ENCODE data around the gene CYTH1. TPM values are rescaled to one million over a fixed set of nuclear protein-coding genes. Genes with fewer than 3 reads are reported as not detected.

The CYTH1 gene
- polyA plus RNA-seq, 4 donors = 37.6 to 46.3 (median 38.9) TPM

DNA sequence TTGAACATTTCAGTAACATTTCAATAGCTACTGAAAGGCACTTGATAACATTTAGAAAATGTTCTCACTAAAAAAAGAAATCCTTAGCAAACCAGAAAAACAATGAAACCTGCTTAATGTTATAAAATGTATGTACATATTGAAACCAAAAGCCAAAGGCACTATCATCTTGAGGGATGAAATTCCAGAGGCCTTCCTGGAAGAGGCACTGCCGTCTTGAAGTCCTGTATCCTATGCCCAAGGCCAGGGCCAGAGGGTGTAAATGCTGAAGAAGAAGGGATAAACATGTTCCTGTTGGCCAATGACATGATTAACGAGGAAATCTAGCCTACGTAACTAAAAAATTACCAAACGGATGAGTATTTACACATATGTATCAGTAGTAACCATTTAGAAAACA, 147.9 kb downstream of the CYTH1 start:
- no peak for FAIRE-seq
- H3K36me3 ChIP-seq (ENCODE audit: control insufficient read depth in 3 of 3, insufficient read depth in 2 of 3, low read depth in 1 of 3, low read length in 3 of 3) = no peaks in the 10 kb centered on the region
- peaks cover 0 to 3% of the 10 kb centered on the region in 2 donors for H3K9me3 ChIP-seq (ENCODE audit: control insufficient read depth in 2 of 2, insufficient read depth in 1 of 2, low read depth in 1 of 2, low read length in 1 of 2)
- H3K27ac ChIP-seq (ENCODE audit: low read depth in 1 of 3, low read length in 2 of 3) = no peak overlapping the region
- H3K4me3 ChIP-seq (ENCODE audit: low read depth in 1 of 3, low read length in 3 of 3) = no peak overlapping the region
- H3K27me3 ChIP-seq (ENCODE audit: control insufficient read depth in 3 of 3, insufficient read depth in 3 of 3, low read length in 3 of 3) = no peaks in the 10 kb centered on the region
- no peak for DNase-seq
- WGBS, 3 donors = 77 to 81% (median 78%) methylated on average over 4 of the region's 4 CpGs
- no peaks in the 10 kb centered on the region for H3K4me1 ChIP-seq (ENCODE audit: control insufficient read depth in 3 of 3, insufficient read depth in 2 of 3, low read depth in 1 of 3, low read length in 2 of 3)

DNA sequence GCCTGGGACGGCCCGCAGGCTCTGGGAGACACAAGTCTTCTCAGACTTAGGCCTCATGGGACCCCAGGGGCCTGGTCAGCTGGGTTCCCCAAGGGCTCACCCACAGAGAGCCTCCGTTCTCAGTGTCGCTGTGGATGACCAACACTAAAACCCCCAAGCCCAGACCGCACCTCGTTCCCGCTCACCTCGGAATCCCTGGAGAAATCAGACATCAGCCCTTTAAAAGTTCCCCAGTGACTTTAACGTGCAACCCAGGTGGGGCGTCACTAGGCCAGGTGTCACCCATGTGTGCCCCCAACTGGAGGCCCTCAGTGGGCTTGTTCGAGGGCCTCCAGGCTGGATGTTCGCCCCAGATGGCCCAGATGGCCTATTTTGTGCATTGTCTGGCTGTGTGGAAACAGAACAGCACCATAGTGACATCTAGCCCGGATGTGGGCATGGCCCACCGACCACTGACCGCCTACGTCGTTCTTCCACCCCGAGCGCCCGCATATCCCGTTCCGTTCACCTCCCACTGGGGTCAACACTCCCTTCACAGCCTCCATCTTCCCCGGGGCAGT, 152.6 kb downstream of the CYTH1 start:
- H3K27ac ChIP-seq (ENCODE audit: low read depth in 1 of 3, low read length in 2 of 3) = no peak overlapping the region
- no peak for DNase-seq
- no peak for FAIRE-seq
- 85 to 93% (median 89%) methylated on average over 23 of the region's 23 CpGs for WGBS, 3 donors
- no peaks in the 10 kb centered on the region for H3K4me1 ChIP-seq (ENCODE audit: control insufficient read depth in 3 of 3, insufficient read depth in 2 of 3, low read depth in 1 of 3, low read length in 2 of 3)
- no peaks in the 10 kb centered on the region for H3K9me3 ChIP-seq (ENCODE audit: control insufficient read depth in 2 of 2, insufficient read depth in 1 of 2, low read depth in 1 of 2, low read length in 1 of 2)
- no peaks in the 10 kb centered on the region for H3K27me3 ChIP-seq (ENCODE audit: control insufficient read depth in 3 of 3, insufficient read depth in 3 of 3, low read length in 3 of 3)
- no peak overlapping the region for H3K4me3 ChIP-seq (ENCODE audit: low read depth in 1 of 3, low read length in 3 of 3)
- H3K36me3 ChIP-seq (ENCODE audit: control insufficient read depth in 3 of 3, insufficient read depth in 2 of 3, low read depth in 1 of 3, low read length in 3 of 3) = no peaks in the 10 kb centered on the region

DNA sequence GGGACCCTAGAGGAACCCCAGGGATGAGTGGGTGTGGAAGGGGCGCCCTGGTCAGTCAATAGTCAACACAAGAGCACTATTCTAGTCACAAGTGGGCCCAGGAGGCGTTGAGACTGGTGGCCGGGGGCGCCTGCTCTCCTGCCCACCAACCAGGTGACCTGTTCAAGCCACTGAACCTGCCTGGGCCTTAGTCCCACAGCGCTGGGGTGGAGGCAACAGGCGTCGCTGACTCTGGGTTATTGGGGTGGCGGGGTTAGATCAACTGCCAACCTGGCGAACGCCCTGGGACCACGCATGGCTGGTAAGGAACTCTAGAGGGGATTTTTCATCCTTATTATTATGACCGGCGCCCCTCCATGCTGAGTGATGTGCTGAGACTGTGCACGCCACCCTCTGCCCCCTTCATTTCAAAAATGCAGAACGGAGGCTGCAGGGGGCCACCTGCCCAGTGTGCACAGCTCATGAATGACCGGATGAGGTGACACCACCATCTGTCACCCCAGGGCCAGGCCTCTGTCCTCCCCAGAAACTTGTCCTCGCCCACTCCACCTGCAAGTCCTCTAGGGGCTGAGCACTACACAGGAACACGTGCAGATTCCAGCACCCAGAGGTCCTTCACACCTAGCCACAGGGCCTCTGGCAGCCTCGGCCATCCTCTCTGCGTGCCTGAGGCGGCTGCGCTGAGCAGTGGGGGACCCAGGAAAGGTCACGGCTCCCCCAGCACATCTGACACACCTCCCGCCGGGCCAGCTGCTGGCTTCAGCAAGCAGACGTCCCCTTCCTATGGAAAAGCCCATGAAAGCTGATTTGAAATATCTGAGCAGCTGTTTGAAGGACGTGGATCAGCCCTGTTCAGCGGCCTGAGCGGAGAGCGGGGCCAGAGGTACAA, 153.3 kb downstream of the CYTH1 start:
- WGBS, 3 donors = 92 to 94% (median 92%) methylated on average over 29 to 30 of the region's 30 CpGs
- Histone ChIP-seq H3K4me3 (ENCODE audit: low read depth in 1 of 3, low read length in 3 of 3) (no peak overlapping the region), H3K4me1 (ENCODE audit: control insufficient read depth in 3 of 3, insufficient read depth in 2 of 3, low read depth in 1 of 3, low read length in 2 of 3) (no peaks in the 10 kb centered on the region), H3K9me3 (ENCODE audit: control insufficient read depth in 2 of 2, insufficient read depth in 1 of 2, low read depth in 1 of 2, low read length in 1 of 2) (no peaks in the 10 kb centered on the region), H3K27me3 (ENCODE audit: control insufficient read depth in 3 of 3, insufficient read depth in 3 of 3, low read length in 3 of 3) (no peaks in the 10 kb centered on the region), H3K36me3 (ENCODE audit: control insufficient read depth in 3 of 3, insufficient read depth in 2 of 3, low read depth in 1 of 3, low read length in 3 of 3) (no peaks in the 10 kb centered on the region), H3K27ac (ENCODE audit: low read depth in 1 of 3, low read length in 2 of 3) (no peak overlapping the region)
- DNase-seq (no peak), FAIRE-seq (no peak)

DNA sequence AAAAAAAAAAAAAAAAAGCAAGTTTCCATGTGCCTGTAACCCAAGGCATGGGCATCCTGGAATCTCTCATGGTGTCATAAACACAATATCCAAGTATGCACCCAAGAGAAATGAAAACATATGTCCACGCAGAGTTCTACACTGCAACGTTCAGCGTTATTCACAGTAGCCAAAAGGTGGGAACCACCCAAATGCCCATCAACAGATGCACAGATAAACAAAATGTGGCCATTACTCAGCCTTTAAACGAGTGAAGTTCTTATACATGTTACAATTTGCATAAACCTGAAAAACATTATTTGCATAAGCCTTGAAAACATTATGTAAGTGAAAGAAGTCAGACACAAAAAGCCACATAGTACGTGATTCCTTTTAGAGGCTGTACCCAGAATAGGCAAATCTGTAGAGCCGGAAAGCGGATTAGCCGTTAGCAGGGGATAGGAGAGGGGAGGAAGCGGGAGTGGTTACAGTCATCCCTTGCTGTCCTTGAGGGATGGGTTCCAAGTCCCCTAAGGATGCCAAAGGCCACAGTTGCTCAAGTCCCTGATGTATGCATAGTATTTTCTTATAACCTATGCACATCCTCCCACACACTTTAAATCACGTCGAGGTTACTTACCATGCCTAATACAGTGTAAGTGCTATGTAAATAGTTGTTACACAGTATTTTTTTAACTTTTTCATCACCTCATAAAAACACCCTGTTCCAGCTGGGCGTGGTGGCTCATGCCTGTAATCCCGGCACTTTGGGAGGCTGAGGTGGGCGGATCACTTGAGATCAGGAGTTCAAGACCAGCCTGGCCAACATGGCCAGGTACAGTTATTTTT, 157.5 kb downstream of the CYTH1 start:
- H3K27ac ChIP-seq (ENCODE audit: low read depth in 1 of 3, low read length in 2 of 3) = no peak overlapping the region
- H3K4me3 ChIP-seq (ENCODE audit: low read depth in 1 of 3, low read length in 3 of 3) = no peak overlapping the region
- WGBS, 3 donors = 60 to 74% (median 63%) methylated on average over 14 of the region's 14 CpGs
- H3K27me3 ChIP-seq (ENCODE audit: control insufficient read depth in 3 of 3, insufficient read depth in 3 of 3, low read length in 3 of 3) = no peaks in the 10 kb centered on the region
- H3K4me1 ChIP-seq (ENCODE audit: control insufficient read depth in 3 of 3, insufficient read depth in 2 of 3, low read depth in 1 of 3, low read length in 2 of 3) = no peaks in the 10 kb centered on the region
- DNase-seq (no peak), FAIRE-seq (no peak)
- H3K9me3 ChIP-seq (ENCODE audit: control insufficient read depth in 2 of 2, insufficient read depth in 1 of 2, low read depth in 1 of 2, low read length in 1 of 2) = no peaks in the 10 kb centered on the region
- no peaks in the 10 kb centered on the region for H3K36me3 ChIP-seq (ENCODE audit: control insufficient read depth in 3 of 3, insufficient read depth in 2 of 3, low read depth in 1 of 3, low read length in 3 of 3)

Other genes with a start within 250 kb of the CYTH1 start
- gene DNAH17, start 204.9 kb downstream of the CYTH1 start, polyA plus RNA-seq = 1 to 10 TPM in 1 of 4 donors, under 1 TPM in 1, not detected in 2; 0.57 to 3.6 TPM
- 10 to 100 TPM in 3 of 4 donors, 1 to 10 TPM in 1; 8.1 to 47.0 (median 19.1) TPM for gene USP36, start 58.5 kb upstream of the CYTH1 start, polyA plus RNA-seq
- under 1 TPM in 2 of 4 donors, not detected in 2; 0.25 to 0.28 TPM for gene CEP295NL, start 120.9 kb upstream of the CYTH1 start, polyA plus RNA-seq
- 10 to 100 TPM; 12.7 to 84.6 (median 44.0) TPM for gene TIMP2, start 143.1 kb upstream of the CYTH1 start, polyA plus RNA-seq
- 100 to 1,000 TPM; 181 to 361 (median 290) TPM for gene LGALS3BP, start 197.7 kb upstream of the CYTH1 start, polyA plus RNA-seq
- gene CANT1, start 227.5 kb upstream of the CYTH1 start, polyA plus RNA-seq = 10 to 100 TPM; 16.8 to 90.5 (median 42.3) TPM
- 10 to 100 TPM in 1 of 4 donors, 1 to 10 TPM in 2, under 1 TPM in 1; 0.67 to 57.4 (median 2.8) TPM for gene C1QTNF1, start 241.9 kb upstream of the CYTH1 start, polyA plus RNA-seq

Data from small intestine (tissue), 7 donors.